KOPT-K1 (cell line): ENCODE measurements around the gene GRID1.

Experiments
- H3K27ac ChIP-seq: fragments of 200-600 bp; sonication (generic); 2 replicates; pipeline ENCODE4 v1.5.1; 2016; ENCODE audit warnings: antibody characterized with exemption, mild to moderate bottlenecking, low read depth, low read length; ENCODE audit not compliant: poor library complexity, severe bottlenecking
- H3K36me3 ChIP-seq: fragments of 200-600 bp; sonication (generic); 2 replicates; pipeline ENCODE4 v1.5.1; 2017; ENCODE audit warnings: antibody characterized with exemption, mild to moderate bottlenecking, low read length, moderate library complexity; ENCODE audit not compliant: insufficient read depth
- H3K9me3 ChIP-seq: fragments of 200-600 bp; sonication (generic); 2 replicates; pipeline ENCODE4 v1.5.1; 2017; ENCODE audit warnings: antibody characterized with exemption, low read length, mild to moderate bottlenecking; ENCODE audit not compliant: insufficient read depth, poor library complexity, severe bottlenecking

The GRID1 gene

DNA sequence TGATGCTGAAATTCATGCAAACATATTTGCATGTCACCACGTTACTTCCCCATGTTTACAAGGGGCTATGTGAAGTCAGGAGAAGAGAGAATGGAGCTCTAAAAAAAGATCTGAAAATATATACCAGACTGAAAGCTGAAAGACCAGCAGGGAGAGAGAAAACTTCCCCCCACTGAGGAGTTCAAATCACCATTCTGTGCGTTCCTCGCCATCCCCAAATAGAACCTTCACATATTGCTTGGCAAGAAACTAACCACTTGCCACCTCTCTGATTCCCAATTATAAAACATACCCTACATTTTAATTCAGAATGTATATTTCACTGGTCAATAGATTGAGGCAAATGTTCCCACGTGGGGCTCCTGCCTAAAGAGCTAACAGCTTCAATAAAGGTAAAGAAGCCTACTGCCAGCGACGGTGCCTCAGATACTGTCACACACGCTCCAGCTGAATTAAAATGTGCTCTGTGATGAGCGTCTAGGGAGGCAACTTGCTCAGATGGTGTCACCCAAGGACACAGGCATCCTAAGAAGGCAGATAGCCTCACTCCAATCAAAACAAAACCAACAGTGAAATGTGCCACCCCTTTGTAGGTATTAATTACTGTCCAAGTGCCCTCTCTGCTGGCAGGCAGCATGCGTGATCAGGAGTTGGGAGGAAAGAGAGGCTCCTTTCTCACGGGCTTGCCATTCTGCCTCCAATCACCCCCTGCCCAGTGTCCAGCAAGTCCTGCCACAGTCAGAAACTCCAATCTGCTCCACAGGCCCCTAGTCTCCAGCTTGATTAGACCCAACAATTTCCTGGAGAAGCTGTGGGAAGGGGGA lies 298.2 kb downstream of the GRID1 start:
- H3K36me3 ChIP-seq: no peaks in the 10 kb centered on the region
- H3K9me3 ChIP-seq: no peaks in the 10 kb centered on the region
- no peak overlapping the region for H3K27ac ChIP-seq

DNA sequence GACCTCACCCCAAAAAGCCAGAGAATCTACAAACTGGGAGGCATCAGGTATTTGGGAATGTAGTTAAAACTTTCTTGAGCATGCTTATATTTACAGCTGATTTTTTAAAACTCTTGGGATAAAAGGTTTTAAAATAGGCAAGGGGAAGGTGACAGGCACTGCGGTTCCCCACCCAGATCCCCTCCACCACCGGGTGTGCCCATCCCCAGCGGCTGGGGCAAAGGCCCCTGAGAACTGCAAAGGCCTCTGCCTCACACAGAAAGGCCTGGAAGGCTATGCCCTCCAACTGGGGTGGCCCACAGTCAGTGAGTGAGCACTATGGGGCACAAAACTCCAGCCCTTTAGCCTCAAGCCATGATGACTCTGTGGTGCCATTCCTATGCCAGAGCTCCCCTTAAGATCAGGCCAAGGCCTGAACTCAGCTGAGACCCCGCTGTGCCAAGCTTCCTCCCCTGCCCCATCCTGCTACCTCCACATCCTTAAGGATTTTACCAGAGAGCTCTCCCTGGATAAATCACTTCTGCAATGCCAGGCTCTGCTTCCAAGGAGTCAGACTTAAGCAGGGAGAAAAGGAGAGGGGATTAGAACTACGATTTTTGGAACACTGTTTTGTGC lies 299.1 kb downstream of the GRID1 start:
- no peaks in the 10 kb centered on the region for H3K9me3 ChIP-seq
- H3K27ac ChIP-seq: no peak overlapping the region
- no peaks in the 10 kb centered on the region for H3K36me3 ChIP-seq

DNA sequence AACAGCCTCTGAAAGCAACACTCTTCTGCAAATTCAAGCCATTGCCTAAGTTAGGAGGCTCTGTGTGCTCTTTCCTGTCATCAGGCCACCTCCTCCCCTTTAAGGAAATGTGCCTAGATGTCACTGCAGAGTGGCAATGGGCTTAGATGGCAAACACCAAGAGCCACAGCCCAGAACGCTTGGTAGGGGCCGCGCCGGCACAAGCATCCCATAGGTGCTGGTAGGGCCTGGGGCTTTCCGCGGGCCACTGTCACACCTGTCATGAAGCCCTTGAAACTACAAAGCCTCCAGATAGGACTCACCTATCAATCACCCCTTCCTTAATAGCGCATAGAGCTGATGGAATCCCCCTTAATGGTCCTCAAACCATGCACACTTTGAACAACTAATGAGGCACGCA lies 299.9 kb downstream of the GRID1 start:
- H3K9me3 ChIP-seq: no peaks in the 10 kb centered on the region
- H3K27ac ChIP-seq: no peak overlapping the region
- no peaks in the 10 kb centered on the region for H3K36me3 ChIP-seq

DNA sequence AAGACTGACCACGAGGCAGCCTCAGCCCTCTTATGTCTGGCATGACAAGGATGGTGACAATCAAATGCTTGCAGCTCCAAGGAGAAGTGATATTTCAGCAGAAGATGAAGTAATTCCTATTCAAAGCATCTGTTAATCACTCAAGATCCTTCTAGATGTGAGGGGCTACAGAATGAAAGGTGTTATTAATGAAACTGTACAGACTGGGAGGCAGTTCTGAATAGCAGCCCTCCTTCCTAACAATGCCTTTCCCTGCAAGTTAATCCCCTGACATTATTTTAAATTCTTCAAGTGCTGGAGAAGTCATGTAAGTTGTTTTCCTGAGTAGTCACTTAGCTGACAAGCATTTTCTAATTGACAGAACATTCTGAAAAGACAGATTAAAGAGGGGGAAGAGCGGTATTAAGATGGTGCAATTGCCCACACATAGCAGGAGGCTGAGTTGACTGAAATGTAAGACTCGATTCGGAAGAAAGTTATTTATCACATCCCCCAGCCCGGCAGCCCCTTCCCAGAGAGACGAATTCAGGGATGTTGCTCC lies 300.8 kb downstream of the GRID1 start:
- H3K27ac ChIP-seq: no peak overlapping the region
- H3K36me3 ChIP-seq: no peaks in the 10 kb centered on the region
- no peaks in the 10 kb centered on the region for H3K9me3 ChIP-seq

DNA sequence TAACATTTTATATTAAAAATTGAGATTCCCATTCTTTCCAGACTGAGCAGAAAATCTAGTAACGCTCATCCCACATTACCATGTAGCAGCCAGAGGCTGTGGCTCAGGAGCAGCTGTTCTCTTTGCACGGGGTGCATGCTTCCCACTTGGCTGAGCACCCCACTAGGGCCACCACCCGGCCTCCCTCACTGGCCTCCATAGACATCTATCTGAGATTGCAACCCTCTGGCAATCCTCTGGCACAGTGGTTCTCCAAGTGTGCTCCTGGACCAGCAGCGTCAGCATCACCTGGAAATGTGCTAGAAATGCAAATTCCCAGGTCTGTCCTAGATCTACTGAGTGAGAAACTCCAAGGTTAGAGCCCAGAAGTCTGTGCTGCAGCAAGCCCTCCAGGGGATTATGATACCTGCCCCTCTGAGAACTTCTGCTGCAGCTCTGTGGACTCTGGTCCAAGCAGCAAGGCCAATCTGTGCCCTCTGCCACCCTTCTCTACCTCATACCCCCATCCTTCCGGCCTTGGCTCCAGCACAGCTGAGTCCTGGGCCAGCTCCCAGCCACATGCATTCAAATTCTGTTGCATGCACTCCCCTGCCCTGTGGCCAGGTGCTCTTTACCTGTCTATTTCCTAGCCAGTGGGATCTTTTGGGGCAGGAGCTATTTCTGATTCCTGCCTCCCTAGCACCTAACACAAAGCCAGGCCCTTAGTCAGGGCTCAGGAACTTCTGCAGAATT lies 301.5 kb downstream of the GRID1 start:
- H3K27ac ChIP-seq: no peak overlapping the region
- H3K9me3 ChIP-seq: no peaks in the 10 kb centered on the region
- no peaks in the 10 kb centered on the region for H3K36me3 ChIP-seq

DNA sequence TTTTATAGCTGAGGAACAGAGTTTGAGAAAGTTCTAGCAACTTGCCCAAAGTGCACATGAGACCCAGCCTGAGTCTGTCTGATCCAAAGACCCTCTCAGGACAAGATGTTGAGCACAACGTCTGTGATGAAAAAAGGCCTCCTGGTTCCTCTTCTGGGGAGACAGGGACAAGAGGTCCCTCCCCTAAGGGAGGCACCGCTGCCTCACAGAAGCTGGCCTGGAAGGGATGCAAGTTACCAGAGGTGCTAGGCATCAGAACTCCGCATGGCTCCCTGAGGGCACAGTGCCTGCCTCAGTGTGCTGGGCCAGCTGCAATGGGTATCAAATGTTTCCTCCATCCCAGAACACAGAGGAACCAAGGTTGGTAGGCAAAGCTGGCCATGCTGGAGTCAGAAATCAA lies 302.4 kb downstream of the GRID1 start:
- no peaks in the 10 kb centered on the region for H3K9me3 ChIP-seq
- H3K27ac ChIP-seq: no peak overlapping the region
- no peaks in the 10 kb centered on the region for H3K36me3 ChIP-seq

DNA sequence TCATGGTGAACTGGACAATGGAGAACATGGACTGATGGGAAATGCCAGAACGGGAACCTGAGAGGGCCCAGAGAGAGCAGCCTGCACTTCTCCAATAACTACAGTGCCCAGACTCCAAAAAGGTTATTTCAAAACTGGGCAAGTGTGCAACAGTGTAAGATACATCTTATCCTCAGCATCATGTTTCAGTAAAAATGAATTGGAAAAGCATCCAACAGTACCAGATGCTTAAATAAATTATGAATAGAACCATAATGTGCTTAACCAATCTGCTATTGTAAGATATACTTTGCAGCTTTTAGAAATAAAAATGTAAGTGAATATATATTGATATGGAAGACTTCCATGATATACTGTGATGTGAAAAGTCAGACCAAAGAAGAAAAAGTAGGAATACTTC lies 303.3 kb downstream of the GRID1 start:
- Histone ChIP-seq H3K36me3 (no peaks in the 10 kb centered on the region), H3K27ac (no peak overlapping the region), H3K9me3 (no peaks in the 10 kb centered on the region)

DNA sequence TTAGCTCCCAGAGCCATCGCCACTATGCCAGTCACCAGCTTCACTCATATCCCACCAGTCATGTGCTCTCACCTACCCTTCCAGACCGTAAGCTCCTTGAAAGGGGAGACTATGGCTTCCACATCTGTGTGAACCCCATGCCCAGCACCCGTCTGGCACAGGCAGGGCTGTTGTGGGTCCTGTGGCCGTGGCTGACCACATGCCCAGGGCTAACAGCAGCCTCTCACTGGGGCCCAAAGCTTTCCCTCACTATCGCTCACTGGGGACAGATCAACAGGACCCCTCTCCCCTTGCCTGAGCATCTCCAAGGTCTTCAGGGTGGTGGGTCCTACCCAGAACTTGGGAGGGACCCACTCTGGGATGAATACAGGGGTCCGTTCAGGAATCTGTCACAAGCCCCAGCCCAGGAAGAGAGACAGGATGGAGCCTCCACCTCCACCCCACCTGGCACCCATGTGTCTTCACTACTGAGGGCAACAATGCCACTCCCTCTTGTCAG lies 303.9 kb downstream of the GRID1 start:
- Histone ChIP-seq H3K36me3 (no peaks in the 10 kb centered on the region), H3K9me3 (no peaks in the 10 kb centered on the region), H3K27ac (no peak overlapping the region)

DNA sequence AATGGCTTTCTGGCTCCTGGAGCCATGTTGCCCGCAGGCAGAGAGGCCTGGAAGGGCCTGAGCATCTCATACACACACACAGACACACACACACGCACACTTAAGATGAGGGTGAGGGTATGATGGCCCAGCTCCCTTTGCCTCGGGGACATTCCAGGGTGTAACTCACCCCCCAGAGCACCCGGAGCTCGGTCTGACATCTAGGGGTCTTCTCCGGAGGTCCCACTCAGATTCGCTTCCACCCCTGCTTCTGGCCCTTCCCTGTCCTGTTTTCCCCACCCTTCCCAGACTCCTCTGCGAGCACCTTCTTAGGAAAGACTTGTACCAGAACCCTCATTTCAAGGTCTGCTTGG lies 304.4 kb downstream of the GRID1 start:
- Histone ChIP-seq H3K27ac (no peak overlapping the region), H3K9me3 (no peaks in the 10 kb centered on the region), H3K36me3 (no peaks in the 10 kb centered on the region)

DNA sequence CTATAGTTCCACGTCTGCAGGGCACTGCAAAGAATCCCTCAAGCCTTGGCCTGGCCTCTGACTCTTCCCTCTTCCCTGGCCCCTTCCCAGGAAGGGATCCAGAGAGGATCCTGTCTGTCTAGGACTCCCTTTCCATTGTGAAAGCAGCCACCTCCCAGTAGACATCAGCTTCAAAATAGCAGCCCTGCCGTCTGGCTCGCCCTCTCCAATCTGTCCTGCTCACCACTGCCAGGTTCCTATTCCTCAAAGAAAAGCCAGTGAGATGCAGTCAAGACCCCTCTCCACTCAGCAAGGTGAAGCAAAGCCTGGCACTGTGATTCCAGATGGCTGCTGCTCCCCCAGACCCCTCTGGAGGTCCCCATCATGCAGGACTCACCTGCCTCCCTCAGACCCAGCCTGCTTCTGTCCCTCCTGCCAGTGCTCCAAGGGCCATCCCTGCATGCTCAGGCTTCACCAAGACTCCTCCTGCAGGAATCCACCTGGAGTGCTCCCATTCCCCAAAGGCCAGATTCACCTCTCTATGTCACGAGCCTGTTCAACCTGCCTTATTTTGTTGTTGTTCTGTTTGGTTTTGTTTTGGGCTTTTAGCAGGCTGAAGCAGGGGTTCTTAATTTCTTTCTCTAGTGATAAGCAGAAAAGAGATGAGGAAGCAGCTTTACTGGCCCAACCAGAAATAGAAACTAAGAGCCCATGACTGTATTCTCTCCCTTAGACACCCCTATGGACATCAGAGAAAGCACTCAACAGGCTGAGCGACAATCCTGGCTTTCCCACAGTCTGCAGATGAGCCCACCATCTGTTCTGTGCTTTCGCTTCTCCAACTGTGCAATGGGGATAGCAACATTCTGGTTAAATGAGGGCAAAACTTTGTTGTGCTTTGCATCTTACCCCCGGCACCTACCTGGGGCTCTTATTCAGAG lies 305.1 kb downstream of the GRID1 start:
- no peaks in the 10 kb centered on the region for H3K36me3 ChIP-seq
- H3K27ac ChIP-seq: no peak overlapping the region
- H3K9me3 ChIP-seq: no peaks in the 10 kb centered on the region

DNA sequence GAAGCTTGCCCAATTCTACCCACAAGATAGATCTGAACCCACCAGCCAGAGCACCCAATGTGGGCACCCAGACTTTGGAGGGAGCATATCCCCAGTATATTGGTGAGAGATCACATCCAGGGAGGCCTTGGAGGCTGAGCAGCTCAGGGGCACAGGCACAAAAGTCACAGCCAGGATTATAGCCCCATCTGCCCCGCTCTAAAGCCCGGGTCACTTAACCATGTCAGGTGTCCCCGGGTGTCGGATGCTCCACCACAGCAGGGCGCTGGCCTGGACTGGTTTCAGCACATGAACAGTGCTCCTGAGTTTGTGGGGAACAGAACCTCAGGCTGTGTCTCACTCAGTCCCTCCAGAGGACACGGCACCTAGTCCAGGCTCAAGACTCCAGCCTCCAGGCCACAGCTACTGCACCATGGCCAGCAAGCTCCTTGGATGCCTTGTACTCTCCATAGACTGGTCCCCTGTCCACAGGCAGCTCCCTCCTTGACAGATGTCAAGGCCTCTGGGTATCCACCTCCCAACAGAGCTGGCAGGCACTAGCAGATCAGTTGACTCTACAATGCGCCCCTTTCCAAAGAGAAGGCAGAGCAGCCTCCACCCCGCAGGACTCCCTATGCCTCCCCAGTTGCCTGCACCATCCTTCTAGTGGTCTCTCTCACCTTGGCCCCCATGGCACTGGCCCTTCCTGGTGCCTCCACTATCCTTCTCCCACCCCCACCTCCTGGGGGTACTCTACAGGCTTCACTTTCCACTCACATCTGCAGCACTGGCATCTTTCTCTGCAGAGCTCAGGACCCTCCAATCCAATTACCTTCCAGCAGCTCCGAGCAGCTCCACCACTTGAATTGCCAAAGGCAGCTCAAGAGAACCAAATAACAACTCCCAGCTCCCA lies 306.0 kb downstream of the GRID1 start:
- H3K36me3 ChIP-seq: no peaks in the 10 kb centered on the region
- no peak overlapping the region for H3K27ac ChIP-seq
- no peaks in the 10 kb centered on the region for H3K9me3 ChIP-seq

DNA sequence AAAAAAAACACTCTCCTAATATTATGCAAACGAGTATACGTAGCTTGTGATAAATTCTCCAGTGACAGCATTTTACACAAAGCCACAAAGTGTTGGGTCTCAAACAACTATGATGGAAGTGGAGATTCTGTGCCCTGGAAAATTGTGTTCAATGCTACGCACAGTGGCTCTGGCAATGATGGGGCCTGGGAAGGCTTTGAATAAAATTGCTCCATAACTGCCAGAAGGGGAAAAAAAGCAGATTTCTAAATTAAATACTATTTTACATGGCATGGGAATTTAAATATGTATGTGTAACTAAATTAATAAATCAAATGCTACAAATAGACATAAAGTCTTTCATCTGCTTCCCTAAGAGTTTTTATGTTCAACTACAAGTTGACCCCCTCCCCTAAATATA lies 306.7 kb downstream of the GRID1 start:
- H3K27ac ChIP-seq: no peak overlapping the region
- no peaks in the 10 kb centered on the region for H3K9me3 ChIP-seq
- H3K36me3 ChIP-seq: no peaks in the 10 kb centered on the region

DNA sequence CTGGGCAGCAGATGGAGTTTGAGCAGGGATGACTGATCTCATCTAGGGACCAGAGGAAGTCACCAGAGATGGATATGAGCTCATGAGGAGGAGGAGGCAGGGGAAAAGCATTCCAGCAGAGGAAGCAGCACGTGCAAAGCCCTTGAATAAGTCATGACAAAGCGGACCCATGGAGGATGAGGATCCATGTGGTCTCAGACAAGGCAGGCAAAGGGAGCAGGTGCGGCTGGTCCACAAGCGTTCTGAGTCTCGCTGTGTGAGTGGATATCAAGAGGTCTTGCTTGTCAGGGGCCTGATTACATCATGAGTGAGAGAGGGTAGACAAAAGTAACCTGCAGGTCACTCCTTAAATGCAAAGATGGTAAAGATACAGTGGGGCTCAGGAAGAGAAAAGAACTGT lies 307.6 kb downstream of the GRID1 start:
- Histone ChIP-seq H3K27ac (no peak overlapping the region), H3K9me3 (no peaks in the 10 kb centered on the region), H3K36me3 (no peaks in the 10 kb centered on the region)

DNA sequence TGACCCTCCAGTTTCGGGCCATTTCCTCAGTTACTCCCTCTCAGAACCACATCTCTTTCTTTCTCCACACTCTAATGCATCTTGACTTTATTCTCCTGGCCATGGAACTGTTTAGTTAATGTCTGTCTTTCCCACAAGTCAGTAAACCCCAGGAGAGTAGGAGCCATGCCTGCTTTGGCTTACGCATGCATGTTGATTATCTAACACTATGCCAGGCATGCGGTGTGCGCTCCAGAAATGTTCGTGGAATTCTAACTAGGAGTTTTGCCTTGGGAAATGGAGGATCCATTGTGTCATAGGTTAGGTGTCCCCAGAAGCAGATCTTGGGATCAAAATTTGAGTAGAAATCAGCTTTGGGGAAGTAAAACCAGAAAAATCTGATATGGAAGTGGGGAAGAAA lies 308.9 kb downstream of the GRID1 start:
- no peak overlapping the region for H3K27ac ChIP-seq
- H3K9me3 ChIP-seq: no peaks in the 10 kb centered on the region
- H3K36me3 ChIP-seq: no peaks in the 10 kb centered on the region
